Kidney (tissue), 14 donors: ENCODE results near the gene F5. TPM values are rescaled to one million over a fixed set of nuclear protein-coding genes. Genes with fewer than 3 reads are reported as not detected.
A peak's percentile ranks its signal among the peaks of the same experiment; 100 is the strongest.

Experiments
- DNase-seq, 5 donors: peaks; one replicate each; pipeline ENCODE4 v3.0.0-alpha.2; 2013 to 2020
- FAIRE-seq: peaks from 2 replicates; lab custom pipeline; 2012; peaks lifted over from hg19 to GRCh38; lab: Jason Lieb, UNC
- H3K27ac ChIP-seq, 2 donors: one replicate each; pipeline ENCODE4 v1.7.0; 2013; ENCODE audit warnings: low read depth in 2 of 2, low read length in 2 of 2, inconsistent platforms in 1 of 2
- H3K27me3 ChIP-seq: one replicate; pipeline ENCODE4 v1.7.1; 2013; ENCODE audit warnings: low read length, inconsistent platforms; ENCODE audit not compliant: control insufficient read depth, insufficient read depth
- H3K36me3 ChIP-seq, 3 donors: one replicate each; pipeline versions ENCODE4 v1.7.0 to v1.7.1; 2013; ENCODE audit warnings: low read length in 3 of 3, control low read depth in 1 of 3, inconsistent platforms in 1 of 3; ENCODE audit not compliant: insufficient read depth in 3 of 3, control insufficient read depth in 2 of 3
- H3K4me1 ChIP-seq, 3 donors: one replicate each; pipeline versions ENCODE4 v1.7.0 to v1.7.1; 2013; ENCODE audit warnings: low read length in 3 of 3, inconsistent platforms in 1 of 3, low read depth in 1 of 3; ENCODE audit not compliant: control insufficient read depth in 2 of 3, insufficient read depth in 2 of 3
- H3K4me3 ChIP-seq, 3 donors: one replicate each; pipeline versions ENCODE4 v1.7.0 to v1.8.1; 2013; ENCODE audit warnings: low read length in 3 of 3, control low read depth in 1 of 3, inconsistent platforms in 1 of 3
- H3K9ac ChIP-seq, 3 donors: one replicate each; pipeline versions ENCODE4 v1.7.0 to v1.7.1; 2013; ENCODE audit warnings: low read length in 3 of 3, control low read depth in 1 of 3, inconsistent platforms in 1 of 3
- H3K9me3 ChIP-seq, 3 donors: one replicate each; pipeline versions ENCODE4 v1.7.0 to v1.7.1; 2013; ENCODE audit warnings: low read length in 3 of 3, control low read depth in 1 of 3, inconsistent platforms in 1 of 3; ENCODE audit not compliant: control insufficient read depth in 2 of 3, insufficient read depth in 1 of 3
- intact Hi-C: fragments of 100-400 bp; cut with DNase I; formaldehyde crosslinking; loops from one replicate; pipeline ENCODE4 v1.11.1; 2022
- polyA plus RNA-seq: library from polyadenylated mRNA; stranded (reverse); fragments of 350-450 nt; fragmentation: Illumina TruSeq; extraction: RNeasy Lipid Tissue Mini Kit (QIAGEN cat#74804); gene quantifications from one replicate; pipeline ENCODE4 v1.2.3, GENCODE V29; 2014; ENCODE audit warnings: low read depth, low replicate concordance; ENCODE audit not compliant: insufficient read depth
- total RNA-seq: library from RNA; stranded (reverse); fragmentation: NEBNext Ultra II Directional; extraction: Animal tissue kit (Norgen Biotek cat#: 25700); gene quantifications from one replicate; pipeline ENCODE4 v1.2.1, GENCODE V29; 2021
- TF ChIP-seq, protein P1 (sequence below): IDR thresholded peaks from 3 replicates; pipeline ENCODE4 v1.5.1; 2012; ENCODE audit warnings: mild to moderate bottlenecking, moderate library complexity, borderline replicate concordance; ENCODE audit not compliant: insufficient read depth; ENCODE audit errors: extremely low read depth
- donor health status: control.
- donor health status: control.
- donor health status: control.
- donor health status: control.
- donor health status: control.
- donor health status: DM: yes; HTN: yes; CAD: no.
- donor health status: Normal renal cell carcinoma (clear cell type).

F5 gene
- total and polyA plus RNA-seq, 2 donors from 2014 or later = 3.8 to 5.1 TPM

- Histone ChIP-seq H3K4me1 (peaks cover 3 to 5% (median 4%) of the 10 kb centered on the region in 3 donors), H3K9ac (peak overlapping the region in 1 of 3 donors; percentile 83), H3K36me3 (no peaks in the 10 kb centered on the region), H3K27me3 (no peaks in the 10 kb centered on the region), H3K4me3 (peak overlapping the region in 2 of 3 donors; percentile 79 to 94), H3K9me3 (no peaks in the 10 kb centered on the region), H3K27ac (peak overlapping the region; percentile 92 to 93)
- TF ChIP-seq, protein P1, sequence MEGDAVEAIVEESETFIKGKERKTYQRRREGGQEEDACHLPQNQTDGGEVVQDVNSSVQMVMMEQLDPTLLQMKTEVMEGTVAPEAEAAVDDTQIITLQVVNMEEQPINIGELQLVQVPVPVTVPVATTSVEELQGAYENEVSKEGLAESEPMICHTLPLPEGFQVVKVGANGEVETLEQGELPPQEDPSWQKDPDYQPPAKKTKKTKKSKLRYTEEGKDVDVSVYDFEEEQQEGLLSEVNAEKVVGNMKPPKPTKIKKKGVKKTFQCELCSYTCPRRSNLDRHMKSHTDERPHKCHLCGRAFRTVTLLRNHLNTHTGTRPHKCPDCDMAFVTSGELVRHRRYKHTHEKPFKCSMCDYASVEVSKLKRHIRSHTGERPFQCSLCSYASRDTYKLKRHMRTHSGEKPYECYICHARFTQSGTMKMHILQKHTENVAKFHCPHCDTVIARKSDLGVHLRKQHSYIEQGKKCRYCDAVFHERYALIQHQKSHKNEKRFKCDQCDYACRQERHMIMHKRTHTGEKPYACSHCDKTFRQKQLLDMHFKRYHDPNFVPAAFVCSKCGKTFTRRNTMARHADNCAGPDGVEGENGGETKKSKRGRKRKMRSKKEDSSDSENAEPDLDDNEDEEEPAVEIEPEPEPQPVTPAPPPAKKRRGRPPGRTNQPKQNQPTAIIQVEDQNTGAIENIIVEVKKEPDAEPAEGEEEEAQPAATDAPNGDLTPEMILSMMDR = no peak
- FAIRE-seq (no peak), DNase-seq (peak in 1 of 5 donors; percentile 3)
- intact Hi-C loops = no loop called here
Observed at GRCh38 chr1:169487133-169487532, 99.1 kb downstream of the F5 start.

DNA sequence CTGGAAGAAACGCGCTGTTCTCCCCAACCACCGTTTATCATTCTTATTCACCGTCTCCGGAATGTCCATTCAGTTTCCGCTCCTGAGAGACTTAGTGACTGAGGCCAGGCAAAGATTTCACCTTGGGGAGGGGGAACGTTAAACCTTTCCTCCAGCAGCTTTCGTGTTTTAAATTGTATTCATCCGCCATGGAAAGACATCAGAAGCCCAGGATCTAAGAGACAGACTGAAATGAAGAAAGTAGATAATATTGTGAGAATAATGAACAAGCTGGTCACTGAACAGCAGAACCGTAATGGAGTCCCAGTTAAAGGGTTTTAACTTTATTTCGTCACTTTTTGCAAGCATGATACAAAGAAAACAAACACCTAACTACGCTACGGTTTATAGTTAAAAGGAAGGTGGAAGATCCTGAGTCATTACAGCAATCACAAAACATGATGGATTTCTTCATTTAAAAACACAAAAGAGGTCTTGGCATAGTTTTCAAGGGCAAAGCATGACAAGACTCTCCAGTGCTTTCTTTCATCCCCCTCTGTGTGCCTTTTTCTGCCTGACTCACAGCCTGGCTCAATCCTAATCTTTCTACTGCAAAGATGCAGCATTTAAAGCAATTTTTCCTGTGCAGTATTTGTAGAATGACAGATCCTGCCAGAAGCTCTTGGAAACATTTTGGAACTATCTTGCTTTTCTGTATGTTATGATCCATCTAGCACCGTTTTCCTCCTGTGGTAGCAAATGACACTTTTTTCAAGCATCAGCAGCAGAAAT, 99.8 kb downstream of the F5 start:
- intact Hi-C loops = no loop called here
- peak overlapping the region; percentile 92 to 93 for H3K27ac ChIP-seq
- peaks cover 3 to 6% (median 5%) of the 10 kb centered on the region in 3 donors for H3K4me1 ChIP-seq
- no peaks in the 10 kb centered on the region for H3K36me3 ChIP-seq
- no peaks in the 10 kb centered on the region for H3K27me3 ChIP-seq
- H3K9ac ChIP-seq = peak overlapping the region; percentile 50 to 83 (median 81)
- DNase-seq (peak in 2 of 5 donors; percentile 38 to 61), FAIRE-seq (no peak)
- TF ChIP-seq, protein P1 = no peak
- peak overlapping the region; percentile 70 to 94 (median 79) for H3K4me3 ChIP-seq
- H3K9me3 ChIP-seq = no peaks in the 10 kb centered on the region

DNA sequence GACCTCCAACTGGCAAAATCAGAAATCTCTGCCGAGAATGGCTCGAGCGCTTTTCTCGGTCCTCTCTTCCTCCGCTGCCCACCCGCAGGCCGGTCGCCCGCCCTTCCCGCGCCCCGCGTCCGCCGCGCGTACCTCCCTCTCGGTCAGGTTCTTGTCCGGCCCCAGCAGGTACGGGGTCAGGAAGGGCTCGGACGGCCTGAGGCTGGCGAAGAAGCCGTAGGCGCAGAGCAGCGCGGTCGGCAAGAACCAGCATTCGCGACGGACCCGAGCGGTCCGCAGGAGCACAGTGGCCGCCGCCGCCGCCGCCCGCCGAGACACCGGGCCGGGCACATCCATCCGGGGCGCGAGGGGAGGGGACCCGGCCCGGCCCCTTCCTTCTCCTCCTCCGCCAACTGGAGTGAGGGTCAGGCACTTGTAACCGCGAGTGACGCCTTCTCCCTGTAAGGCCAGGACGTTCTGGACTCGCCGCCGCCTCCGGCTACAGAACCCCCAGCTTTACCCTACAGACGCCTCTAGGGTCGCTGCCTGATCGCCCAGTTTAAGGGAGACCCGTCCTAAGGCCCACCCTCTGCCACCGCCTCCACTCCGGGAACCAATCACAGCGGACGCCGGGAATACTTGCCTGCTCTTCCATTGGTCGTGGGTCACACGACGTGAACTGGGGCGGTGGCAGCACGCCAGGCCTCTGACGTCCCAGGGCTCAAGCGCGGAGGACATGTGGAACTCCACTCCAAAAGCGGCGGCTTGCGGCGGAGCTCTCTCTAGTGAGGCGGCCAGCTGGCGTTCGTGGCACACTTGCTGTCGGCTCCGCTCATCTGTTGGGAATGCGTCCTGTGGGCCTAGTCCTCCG, 100.6 kb downstream of the F5 start, which contains the start of gene SLC19A2:
Gene SLC19A2 (minus strand): TSS at position 514 of the 850 bp plus-strand sequence. CDS start 178 bp downstream, at position 336.
- peak within 1 kb of the TSS; percentile 93 to 98 for H3K27ac ChIP-seq
- no peaks in the 10 kb centered on the region for H3K9me3 ChIP-seq
- TF ChIP-seq, protein P1 = peak; percentile 31
- DNase-seq (peak; percentile 99 to 100 (median 99)), FAIRE-seq (peak; percentile 87)
- H3K36me3 ChIP-seq = no peaks in the 10 kb centered on the region
- H3K9ac ChIP-seq = peak within 1 kb of the TSS; percentile 81 to 86 (median 82)
- no peaks in the 10 kb centered on the region for H3K27me3 ChIP-seq
- peaks cover 3 to 13% (median 5%) of the 10 kb centered on the region in 3 donors for H3K4me1 ChIP-seq
- H3K4me3 ChIP-seq = peak within 1 kb of the TSS; percentile 70 to 94 (median 79)
- intact Hi-C loops = no loop called here
